DMS79 (cell line): ENCODE results near the gene ANKS6.
"Not testable (repeated sequence)": the region's sequence is repeated elsewhere in the genome, so short reads cannot be mapped to it uniquely, and the experiment has no call there.

Experiments used
- DNase-seq: peaks from one replicate; lab custom pipeline; 2025; lab: John Stamatoyannopoulos, UW

The ANKS6 gene

DNA sequence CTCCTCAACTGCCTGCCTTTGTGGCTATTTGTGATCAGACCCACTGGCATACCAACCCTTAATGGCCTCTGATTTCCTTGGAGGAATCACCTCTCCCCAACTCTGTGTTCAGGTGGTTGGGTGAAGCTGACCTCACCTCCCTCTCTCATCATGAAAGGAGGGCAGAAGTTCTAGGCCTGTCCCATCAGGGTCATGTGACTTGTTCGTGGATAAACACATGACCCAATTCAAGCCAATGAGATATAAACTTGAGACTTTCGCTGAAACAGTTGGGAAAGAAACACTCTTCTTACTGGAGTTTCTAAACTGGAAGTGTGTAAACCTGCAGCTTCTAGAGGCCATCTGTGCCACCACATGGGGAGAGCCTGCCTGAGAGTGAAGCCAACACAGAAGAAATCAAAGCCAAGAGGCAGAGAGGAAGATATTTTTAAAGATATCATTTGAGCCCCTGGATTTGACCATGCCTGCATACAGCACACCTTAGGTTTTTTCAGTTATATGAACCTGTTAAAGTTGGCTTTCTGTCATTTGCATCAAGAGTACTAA is 93.4 kb downstream of the ANKS6 start:
- no peak for DNase-seq

GRCh38 chr9:98702340-98702739 is 94.0 kb downstream of the ANKS6 start:
- DNase-seq, result no peak

DNA sequence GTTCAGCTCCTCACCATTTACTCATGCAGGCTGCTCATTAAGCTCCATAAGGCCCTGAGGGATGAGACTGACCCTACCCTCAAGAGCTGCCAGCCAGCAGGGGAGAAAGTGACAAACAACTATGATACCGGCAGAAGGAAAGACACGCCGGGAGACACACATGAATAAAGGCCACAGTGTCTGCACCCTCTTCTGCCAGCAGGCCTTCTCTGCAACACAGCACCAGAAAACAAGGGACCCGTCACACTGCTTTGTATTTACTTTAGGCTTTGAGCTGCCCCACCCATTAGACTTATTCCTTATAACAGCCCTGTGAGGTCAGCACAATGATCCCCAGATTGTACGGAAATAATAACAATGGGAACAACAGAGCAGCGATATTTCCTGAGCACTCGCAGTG is 94.8 kb downstream of the ANKS6 start:
- DNase-seq, result no peak

DNA sequence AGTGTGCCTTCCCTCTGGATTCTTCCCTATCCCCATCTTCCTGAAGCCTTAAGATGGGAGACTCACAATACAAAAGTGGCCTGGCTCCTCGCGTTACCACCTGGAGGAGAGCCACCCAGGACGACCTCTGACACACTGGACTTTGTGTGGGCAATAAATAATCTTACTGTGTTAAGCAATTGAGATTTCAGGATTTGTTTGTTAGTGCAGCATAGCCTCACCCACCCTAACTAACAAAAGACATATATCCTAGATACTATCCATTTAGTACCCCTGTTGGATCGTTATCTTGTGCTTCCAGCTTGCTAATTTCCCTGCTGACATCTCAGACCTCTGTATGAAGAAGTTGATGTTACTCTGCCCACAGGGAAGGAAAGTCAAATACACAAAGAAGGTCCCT is 95.6 kb downstream of the ANKS6 start:
- DNase-seq, result no peak

GRCh38 chr9:98698856-98699255 is 97.5 kb downstream of the ANKS6 start:
- no peak for DNase-seq

DNA sequence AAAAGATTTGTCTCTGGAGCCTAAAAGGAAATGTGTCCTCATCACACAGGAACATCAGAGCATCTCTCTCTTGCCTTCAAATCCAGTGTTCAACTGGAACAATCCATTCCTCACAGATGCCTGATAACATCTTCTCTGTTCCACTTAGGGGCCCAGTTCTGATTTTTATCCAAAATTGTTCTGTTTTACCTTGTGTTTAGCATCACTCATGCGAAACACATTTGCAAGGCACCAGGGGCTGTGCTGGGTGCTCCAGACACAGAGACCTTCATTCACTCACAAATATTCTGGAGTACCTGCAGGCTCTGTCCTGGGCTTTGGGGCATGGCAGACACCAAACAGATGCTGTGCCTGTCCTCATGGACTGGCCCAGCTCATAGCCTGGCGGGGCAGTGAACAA is 101.4 kb downstream of the ANKS6 start:
- no peak for DNase-seq

DNA sequence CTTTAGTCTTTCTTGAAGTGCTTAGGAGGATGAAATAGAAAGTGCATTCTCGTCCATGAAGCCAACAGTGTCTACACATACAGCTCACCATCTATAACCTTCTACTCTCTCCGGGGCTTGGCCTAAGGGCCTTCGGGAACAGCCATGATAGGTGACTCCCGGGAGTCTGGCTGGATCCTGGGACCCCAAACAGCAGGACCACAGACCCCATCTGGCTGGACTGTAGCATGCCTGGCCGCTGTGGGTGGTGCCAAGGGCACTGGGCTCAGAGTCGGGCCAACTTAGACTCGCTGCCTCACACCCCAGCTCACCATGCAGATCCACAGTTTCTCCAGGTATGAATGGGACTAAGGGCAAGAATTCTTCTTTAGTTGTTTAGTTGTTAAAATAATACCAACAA is 104.0 kb downstream of the ANKS6 start:
- DNase-seq, result no peak

- no peak for DNase-seq
Measured at GRCh38 chr9:98691890-98692289, 104.5 kb downstream of the ANKS6 start.

- DNase-seq, result no peak
Measured at GRCh38 chr9:98690686-98691085, 105.7 kb downstream of the ANKS6 start.

- DNase-seq, result no peak
Measured at GRCh38 chr9:98688710-98689495, 107.5 kb downstream of the ANKS6 start.

DNA sequence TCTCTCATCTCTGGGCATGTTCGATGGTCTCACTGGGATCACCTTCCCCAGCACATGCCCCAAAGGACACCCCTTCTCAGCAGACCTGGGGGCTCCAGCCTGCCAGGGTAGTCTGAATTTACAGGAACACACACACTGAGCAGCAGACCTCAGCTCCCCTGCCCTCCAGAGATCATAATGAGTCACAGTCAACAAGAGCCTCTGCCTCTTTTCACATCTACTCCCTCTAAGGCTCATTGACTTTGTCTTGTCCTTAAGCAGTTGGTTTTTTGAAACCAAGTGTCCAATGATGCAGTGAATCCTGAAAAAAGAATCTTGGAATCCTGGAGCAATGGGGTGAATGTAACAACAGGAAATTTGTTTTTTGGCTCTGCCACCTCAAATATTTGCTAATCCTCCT is 108.4 kb downstream of the ANKS6 start:
- no peak for DNase-seq

DNA sequence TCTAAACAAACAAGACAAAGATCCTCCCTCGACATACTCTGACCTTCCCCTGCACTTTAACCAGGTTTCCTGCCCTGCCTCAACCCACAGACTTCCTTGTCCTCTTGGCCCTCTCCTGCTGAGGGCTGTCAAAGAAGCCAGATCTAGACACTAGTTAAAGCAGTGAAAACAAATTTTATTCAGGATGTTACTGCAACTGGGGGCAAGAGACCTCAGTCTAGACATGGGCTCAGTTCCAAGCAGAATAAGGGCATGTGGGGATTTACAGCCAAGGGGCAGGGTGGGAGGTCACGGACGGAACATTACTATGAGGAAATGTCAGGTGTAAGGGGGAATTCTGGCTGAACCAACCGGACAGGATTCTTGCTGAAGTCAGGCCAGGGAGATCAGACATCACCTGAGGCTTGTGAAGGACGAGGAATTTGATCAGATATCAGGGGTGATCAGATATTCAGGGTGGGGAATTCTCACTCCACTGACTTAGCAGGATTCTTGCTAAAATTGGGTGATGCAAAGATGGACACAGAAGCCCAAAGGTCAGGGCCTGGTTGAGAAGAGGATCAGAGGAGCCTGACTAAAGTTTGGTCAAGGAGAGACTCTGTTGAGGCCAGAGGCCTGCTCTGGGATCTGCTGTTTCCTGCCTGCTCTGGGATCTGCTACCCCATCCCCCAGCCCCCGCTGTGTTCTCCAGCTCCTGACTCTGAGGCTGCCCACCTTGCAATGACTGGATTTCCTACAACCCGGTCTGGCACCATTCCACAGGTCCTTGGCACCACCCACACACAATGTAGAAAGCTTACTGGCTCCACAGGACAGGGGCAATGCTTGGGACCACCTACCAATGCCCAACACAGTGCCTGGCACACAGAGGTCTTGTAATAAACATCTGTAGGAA is 109.1 kb downstream of the ANKS6 start:
- no peak for DNase-seq

- not testable (repeated sequence) for DNase-seq
Measured at GRCh38 chr9:98684816-98685215, 111.5 kb downstream of the ANKS6 start.
